NCI-H1694 treated with DMSO at 0.1 percent for 48 hours (cell line): ENCODE data around the gene TYROBP.
A peak's percentile ranks its signal among the peaks of the same experiment; 100 is the strongest.
"Not testable (repeated sequence)": the region's sequence is repeated elsewhere in the genome, so short reads cannot be mapped to it uniquely, and the experiment has no call there.

Source experiments
- DNase-seq: peaks from one replicate; lab custom pipeline; 2025; lab: John Stamatoyannopoulos, UW

Gene TYROBP

DNA sequence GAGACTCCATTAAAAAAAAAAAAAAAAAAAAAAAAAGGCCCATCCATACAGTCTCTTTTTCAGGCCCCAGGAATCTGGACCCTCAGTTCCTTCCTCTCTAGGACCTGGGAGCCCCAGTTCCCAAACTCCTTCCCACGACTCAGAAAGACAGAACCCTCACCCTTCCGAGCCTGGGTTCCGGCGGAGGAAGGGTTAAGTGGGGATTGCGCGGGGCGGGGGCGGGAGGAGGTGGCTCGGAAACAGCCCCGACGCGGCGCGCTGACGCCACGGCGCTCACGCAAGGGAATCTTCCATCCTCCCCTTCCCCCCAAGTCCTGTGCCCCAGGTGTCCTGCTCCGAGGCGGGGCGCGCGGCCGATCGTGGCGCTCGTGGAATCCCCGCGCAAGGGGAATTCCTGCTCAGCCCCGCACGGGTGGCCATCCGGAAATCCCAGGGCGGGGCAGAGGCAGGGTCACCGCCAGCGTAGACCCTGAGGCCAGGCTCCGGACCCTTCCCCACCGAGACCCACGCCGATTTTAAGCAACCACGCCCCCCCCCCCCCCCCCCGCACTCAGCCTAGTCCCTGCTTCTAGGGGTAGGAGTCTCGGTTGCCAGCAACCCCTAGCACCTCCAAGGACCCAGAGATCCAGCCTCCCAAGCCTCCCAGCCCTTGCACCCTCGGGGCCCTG lies 8.4 kb downstream of the TYROBP start:
- peak; percentile 34 for DNase-seq

DNA sequence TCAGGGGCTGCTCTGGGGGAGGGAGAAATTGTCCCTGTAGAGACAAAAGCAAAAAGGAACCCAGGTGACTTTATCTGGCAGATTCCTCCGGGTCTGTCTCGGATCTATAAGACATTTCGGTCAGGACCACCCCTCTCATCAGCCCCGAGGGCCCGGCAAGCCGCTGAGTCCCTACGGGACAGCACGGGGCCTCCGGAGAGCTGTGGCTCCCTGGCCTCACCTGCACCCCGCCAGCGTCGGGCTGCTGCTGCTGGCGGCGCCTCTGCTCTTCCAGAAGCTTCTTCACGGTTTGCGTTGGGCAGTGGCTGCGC lies 9.6 kb downstream of the TYROBP start:
- DNase-seq, result no peak

DNA sequence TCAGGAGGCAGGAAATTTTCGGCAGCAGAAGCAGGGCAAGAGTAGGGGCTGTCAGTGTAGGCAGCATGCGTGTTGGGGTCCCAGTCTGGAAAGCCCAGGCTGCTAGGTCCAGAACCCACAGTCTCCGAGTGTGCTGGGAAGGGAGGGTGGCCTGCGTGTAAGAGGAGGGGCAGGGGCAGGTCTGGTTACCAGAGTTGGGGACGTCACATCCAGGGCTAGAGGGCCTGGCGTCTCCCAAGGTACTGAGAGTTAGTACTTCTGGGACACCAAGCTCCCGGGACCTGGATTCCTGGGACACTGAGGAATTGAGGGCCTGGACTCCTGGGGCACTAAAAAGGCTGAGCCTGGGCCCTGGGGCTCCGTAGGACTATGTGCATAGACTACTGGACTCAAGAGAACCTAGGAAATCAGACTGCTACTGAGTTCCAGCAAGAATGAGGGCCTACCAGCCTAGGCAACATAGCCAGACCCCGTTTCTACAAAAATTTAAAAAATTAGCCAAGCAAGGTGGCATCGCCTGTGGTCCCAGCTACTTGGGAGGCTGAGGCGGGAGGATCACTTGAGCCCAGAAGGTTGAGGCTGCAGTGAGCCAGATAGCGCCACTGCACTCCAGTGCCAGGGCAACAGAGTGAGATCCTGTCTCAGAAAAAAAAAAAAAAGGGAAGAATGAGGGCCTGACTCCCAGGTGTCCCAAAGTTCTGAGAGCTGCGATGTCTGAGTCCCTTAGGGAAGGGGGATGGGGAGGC lies 10.2 kb downstream of the TYROBP start:
- DNase-seq, result no peak

DNA sequence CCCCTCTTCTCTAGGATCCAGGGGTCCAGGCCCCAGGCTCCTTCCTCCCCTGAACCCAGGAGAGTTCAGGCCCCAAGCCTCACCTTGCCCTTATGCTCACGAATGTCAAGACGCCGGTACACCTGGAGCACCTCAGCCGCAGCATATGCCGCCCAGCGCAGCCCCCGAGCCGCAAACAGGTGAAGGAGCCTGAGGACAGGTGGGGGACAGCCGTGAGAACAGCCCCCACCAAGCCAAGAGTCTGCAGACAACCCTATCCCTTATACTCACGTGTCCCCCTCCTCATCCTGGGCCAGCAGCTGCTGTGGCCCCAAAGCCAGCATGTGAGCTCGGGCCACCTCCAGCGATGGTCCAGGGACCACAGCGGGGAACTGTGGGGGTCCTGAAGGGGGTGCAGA lies 11.5 kb downstream of the TYROBP start:
- DNase-seq, result no peak

DNA sequence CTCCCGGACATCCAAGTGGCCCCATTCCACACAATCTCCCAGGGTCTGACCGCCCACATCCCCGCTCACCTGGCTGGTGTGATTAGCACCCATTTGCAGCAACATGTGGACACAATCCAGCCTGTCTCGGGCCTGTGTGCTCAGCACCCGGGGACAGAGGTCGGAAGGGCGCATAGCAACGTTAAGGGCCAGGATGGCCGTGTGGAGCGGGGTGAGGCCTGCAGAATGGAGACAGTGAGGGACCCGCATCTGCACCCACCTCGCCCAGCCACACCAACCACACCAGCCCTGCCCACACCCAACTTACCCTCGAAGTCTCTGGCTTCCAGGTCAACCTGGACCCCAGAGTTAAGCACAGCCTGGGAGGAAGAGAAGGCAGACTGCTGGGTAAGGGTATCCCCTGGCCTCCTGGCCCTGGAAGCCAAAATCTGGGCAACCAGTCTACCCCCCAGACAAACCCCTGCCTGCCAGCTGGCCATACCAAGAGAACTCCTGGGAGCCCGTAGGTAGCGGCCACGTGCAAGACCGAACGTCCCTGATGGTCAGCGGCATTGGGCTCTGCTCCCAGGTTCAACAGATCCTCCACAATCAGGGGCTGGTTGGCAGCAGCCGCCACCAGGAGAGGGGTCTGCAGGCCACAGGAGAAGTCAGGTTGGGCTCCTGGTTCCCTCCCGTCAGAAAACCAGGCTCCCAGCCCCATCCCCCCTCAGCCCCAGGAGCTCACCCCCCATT lies 12.0 kb downstream of the TYROBP start:
- no peak for DNase-seq

DNA sequence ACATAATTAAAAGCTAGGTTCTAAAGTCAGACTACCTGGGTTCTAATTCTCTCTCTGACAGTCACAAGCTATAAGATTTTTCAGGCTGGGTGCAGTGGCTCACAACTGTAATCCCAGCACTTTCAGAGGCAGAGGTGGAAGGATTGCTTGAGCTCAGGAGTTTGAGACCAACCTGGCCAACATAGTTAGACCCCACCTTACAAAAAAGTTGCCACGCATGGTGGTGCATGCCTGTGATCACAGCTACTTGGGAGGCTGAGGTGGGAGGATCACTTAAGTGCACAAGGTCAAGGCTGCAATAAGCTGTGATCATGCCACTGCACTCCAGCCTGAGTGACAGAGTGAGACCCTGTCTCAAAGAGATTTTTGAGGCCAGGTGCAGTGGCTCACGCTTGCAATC lies 13.8 kb downstream of the TYROBP start:
- no peak for DNase-seq

DNA sequence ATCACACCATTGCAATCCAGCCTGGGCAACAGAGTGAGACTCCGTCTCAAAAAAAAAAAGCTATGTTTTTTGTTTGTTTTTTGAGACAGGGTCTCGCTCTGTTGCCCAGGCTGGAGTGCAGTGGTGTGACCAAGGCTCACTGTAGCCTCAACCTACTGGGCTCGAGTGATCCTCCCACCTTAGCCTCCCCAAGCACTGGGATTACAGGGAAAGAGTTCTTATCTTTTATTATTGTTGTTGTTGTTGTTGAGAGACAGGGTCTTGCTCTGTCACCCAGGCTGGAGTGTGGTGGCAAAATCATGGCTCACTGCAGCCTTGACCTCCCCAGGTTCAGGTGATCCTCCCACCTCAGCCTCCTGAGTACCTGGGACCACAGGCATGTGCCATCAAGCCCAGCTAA lies 16.3 kb downstream of the TYROBP start:
- DNase-seq, result not testable (repeated sequence)

DNA sequence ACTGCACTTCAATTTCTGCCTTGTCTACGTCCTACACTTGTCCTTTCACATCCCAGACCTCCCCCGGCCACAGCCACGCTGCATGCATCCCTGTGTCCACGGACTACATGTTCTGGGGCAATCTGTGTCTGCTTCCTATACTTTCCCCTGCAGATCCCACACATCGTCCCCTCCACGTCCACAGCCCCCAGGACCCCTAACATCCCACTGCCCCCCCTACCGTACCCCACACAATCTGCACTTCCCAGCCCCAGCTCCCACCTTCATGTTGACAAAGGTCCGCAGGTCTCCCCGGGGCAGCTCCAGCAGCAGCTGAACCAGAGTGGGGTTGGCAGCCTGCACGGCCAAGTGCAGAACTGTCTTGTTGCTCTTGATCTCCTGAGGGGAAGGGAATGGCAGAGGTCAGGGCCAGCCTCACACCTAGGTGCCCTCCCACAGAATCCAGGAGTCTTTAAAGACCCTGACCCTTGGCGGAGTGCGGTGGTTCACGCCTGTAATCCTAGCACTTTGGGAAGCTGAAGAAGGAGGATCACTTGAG lies 17.9 kb downstream of the TYROBP start:
- no peak for DNase-seq

DNA sequence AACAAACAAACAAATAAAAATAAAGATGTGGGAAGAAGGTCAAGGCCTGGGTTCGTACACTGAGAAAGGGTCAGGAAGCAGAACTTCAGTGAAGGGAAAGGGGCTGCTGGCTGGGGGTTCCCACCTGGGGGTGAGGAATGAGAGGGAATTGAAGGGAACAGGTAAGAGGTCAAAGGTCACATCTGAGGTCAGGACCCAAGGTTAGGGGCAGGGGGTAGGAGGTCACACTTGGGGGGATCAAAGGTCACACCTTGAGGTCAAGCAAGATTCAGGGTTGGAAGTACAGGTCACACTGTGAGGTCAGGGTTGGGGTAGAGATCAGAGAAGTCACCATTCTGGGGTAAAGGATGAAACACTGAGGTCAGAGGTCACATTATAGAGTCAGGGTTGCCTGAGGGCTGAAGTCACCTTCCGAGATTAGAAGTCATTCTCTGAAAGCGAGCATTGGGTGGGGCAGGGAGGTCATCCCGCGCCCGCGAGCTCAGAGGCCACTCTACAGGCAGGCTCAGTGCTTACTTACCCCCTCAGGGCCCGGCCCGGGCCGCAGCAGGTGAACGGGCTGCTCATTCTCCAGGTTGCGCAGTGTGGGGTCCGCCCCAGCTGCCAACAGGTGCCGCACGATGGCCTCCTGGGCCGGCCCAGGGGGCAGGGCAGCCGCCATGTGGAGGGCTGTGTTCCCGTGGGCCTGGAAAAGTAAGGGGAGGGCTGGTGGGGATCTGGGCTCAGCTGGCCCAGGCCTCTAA lies 18.6 kb downstream of the TYROBP start:
- DNase-seq, result no peak

DNA sequence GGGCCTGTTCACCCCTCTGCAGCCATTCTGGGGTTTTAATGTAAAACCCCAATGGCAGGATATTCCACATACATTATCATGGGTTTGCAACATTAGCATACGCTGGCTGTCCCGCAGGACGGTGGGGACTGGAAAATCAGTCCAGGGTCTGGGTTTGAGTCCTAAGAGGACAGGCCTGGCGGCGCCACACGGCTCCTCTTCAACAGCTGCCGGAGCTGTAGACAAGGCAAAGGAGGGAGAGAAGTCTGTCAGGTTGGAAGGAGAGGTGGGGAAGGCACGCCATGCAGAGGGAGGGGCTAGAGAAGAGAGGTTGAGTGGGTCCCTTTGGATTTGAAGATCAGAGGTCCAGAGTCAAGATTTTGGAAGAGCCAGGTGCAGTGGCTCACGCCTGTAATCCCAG lies 19.7 kb downstream of the TYROBP start:
- DNase-seq, result no peak

DNA sequence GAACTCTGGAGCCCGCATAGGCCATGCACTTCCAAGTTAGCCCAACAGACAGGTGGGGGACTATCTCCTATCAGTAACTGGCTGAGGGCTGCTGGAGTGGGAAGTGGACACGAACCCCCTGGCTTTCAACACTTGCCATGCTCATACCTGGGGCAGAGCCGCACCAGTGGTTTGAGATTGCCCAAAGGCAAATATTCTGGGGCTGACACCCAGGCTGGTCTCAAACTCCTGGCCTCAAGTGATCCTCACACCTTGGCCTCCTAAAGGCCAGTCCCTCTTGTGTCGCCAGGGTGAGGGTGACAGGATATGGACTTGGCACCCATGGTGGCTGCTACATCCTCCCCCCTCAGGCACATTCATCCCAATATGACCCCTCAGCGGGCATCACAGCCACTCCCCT lies 20.9 kb downstream of the TYROBP start:
- no peak for DNase-seq

DNA sequence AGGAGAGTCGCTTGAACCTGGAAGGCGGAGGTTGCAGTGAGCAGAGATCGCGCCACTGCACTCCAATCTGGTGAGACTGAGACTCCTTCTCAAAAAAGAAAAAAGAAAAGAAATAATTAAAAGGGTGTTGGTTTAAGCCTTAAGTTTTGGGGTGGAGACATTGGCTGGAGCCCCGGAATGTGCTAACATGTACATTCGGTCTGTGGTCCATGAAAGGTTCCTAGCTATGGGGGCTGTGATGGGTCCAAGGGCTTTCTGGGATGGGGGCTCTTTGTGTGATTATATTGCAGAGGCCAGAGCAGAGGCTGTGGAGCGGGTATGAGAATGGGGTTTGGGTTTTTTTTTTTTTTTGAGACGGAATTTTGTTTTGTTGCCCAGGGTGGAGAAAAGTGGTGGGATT lies 22.2 kb downstream of the TYROBP start:
- no peak for DNase-seq

DNA sequence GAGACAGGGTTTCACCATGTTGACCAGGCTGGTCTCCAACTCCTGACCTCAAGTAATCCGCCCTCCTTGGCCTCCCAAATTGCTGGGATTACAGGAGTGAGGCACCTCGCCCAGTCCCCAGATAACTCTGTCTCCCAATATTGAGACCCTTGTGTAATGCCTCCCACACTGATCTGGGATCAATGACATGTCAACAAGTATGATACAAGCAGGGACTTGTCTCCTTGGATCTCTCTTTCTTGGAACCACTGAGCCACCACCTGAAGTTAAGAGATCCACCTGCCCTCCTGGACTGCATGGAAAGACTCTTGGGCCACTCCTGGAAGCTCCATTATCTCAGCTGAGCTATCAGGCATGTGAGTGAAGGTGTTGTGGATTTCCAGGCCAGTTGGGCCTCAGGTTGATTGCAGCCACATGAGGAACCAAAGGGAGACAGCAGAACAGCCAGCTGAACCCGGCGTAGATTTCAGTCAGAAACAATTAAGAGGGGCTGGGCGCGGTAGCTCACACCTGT lies 22.8 kb downstream of the TYROBP start:
- DNase-seq, result no peak

DNA sequence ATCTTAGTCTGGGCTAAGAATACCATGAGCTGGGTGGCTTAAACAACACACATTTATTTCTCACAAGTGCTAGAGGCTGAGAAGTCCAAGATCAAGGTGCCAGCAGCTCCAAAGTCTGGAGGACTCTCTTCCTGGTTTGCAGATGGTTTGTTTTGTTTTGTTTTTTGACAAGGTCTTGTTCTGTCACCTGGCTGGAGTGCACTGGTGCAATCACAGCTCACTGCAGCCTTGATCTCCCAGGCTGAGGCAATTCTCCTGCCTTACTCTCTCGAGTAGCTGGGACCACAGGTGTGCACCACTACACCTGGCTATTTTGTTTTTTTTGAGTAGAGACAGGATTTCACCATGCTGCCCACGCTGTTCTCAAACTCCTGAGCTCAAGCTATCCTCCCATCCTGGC lies 24.2 kb downstream of the TYROBP start:
- DNase-seq, result no peak

DNA sequence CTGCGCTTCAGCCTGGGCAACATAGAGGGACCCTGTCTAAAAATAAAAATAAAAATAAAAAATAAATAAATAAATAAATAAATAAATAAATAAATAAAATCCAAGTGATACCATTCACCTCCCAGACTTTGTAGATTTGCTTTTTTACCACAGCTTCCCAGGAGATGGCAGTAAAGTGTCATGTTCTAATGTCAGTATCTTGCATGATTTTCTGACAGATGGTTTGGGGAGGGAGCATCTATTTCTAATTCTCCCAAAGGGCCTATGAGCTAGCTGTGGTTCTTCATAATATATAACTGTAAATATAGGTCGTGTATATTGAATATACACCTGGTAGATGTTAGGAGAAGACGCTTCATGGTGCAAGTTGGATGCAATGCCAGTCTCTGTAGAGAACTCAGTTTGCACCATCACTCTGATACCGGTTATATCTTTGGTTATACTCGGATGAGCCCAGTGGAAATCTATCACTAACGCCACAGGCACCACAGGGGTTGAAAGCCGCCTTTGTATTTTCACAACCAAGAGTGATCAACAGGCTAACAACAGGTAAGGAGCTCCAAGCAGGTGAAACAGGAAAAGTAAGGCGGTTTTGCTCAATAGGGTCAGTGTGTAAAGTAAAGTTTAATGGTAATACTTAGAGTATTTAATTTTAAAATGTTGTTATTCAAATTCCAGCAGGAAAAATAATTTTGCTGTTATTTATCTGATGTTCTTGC lies 25.8 kb downstream of the TYROBP start:
- DNase-seq, result peak; percentile 93

DNA sequence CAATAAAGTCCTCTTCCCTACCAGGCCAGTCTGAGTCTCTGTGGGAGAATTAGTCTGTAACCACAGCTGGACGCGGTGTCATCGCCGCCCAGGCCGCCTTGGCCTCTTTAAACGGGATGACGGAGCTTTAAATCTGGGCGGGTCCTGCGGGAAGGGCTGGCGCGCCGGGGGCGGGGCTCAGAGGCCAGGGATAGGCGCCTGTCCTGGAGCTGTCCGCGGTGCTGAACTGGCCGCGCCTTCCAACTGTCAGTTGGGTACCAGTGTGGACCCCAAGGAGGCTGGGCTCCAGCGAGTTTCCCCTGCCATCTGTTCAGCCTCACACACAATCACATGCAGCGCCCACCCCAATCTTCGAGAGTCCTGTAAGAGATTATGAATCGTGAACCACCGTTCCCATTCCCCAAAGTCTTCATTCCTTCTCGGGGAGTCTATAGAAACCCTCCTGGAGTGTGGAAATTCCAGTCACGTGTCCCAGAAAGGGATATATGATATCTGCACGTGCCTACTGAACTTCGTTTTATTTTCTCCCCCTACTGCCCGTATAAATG lies 28.3 kb downstream of the TYROBP start:
- DNase-seq, result no peak

DNA sequence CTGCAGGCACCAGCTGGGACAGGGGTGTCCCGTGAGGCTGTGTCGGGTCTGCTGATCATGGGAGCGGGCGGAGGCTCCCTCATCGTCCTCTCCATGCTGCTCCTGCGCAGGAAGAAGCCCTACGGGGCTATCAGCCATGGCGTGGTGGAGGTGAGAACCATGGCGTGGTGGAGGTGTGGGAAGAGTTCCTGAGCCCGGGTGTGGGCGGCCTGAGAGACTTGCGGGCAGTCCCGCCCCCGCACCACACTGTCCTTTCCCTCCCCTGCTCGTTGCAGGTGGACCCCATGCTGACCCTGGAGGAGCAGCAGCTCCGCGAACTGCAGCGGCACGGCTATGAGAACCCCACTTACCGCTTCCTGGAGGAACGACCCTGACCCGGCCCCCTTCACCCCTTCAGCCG lies 29.0 kb downstream of the TYROBP start:
- DNase-seq, result no peak

DNA sequence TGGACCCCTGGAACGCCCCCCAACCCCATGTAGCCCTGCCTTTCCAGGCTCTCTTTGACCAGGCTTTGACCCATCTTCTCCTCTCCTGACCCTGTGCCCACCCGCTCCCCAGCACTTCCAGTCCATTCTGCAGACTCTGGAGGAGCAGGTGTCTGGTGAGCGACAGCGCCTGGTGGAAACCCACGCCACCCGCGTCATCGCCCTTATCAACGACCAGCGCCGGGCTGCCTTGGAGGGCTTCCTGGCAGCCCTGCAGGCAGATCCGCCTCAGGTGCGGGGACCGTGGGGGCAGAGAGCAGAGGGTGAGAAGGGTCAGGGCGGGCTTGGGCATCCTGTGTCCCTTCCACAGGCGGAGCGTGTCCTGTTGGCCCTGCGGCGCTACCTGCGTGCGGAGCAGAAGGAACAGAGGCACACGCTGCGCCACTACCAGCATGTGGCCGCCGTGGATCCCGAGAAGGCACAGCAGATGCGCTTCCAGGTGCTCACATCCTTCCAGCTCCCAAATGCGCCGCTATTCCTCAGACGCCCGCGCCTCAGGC lies 33.6 kb downstream of the TYROBP start:
- no peak for DNase-seq

DNA sequence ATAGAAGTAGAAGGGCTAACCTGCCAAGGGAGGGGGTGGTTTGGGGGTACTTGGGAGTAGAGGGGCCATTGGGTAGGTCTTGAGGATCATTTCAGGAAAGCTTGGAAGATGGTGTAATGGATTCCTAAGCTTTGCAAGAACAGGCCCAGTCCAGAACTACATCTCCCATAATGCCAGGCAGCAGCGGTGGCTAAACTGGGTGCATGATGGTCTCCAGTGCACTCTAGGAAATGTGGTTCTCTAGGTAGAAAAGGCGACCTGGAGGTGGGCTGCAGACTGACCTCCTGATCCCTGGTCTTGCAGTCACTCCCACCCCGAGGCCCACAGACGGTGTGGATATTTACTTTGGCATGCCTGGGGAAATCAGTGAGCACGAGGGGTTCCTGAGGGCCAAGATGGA lies 35.9 kb downstream of the TYROBP start:
- no peak for DNase-seq

DNA sequence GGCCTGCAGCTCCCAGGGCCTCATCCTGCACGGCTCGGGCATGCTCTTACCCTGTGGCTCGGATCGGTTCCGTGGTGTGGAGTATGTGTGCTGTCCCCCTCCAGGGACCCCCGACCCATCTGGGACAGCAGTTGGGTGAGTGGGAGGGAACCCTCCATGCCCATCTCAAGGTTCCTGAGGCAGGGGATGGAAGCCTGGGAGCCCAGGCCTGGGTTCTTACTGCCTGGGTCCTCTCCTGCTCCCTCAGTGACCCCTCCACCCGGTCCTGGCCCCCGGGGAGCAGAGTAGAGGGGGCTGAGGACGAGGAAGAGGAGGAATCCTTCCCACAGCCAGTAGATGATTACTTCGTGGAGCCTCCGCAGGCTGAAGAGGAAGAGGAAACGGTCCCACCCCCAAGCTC lies 36.5 kb downstream of the TYROBP start:
- no peak for DNase-seq

DNA sequence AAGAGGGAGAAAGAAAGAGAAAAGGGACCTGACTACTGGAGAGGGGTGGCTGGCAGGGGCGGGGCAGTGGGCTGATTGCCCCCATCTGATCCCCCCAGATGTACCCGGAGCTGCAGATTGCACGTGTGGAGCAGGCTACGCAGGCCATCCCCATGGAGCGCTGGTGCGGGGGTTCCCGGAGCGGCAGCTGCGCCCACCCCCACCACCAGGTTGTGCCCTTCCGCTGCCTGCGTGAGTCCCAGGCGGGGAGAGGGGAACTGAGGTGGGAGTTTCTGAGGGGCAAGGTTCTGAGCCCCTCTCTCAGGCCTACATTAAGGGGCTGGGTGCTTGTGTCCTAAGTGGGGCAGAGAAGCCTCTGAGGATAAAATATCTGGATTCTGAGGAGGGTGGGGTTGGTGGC lies 37.3 kb downstream of the TYROBP start:
- DNase-seq, result no peak
